Heart right ventricle (tissue), 16 donors: ENCODE results near the gene CHCHD3. TPM values are rescaled to one million over a fixed set of nuclear protein-coding genes. Genes with fewer than 3 reads are reported as not detected.

Experiments
- ATAC-seq, 8 donors: fragments of 200-7000 bp; cut with Tn5 transposase; one replicate each; pipeline ENCODE4 v1.9.1; 2020; ENCODE audit warnings: mild to moderate bottlenecking in 8 of 8, moderate library complexity in 8 of 8, moderate number of reproducible peaks in 1 of 8
- DNase-seq, 2 donors: peaks; one replicate each; pipeline ENCODE4 v3.0.0-alpha.2; 2020
- H3K27ac ChIP-seq, 10 donors: fragments of 200-600 bp; sonication (generic) in 2 of 10; one replicate each; pipeline versions ENCODE4 v1.5.0 to v1.8.0; 2020 to 2022; ENCODE audit warnings: mild to moderate bottlenecking in 3 of 10
- H3K27me3 ChIP-seq, 7 donors: fragments of 200-600 bp; one replicate each; pipeline ENCODE4 v1.8.0; 2021 to 2022; ENCODE audit warnings: mild to moderate bottlenecking in 2 of 7
- H3K36me3 ChIP-seq, 9 donors: fragments of 200-600 bp; sonication (generic) in 1 of 9; one replicate each; pipeline versions ENCODE4 v1.5.0 to v1.8.0; 2020 to 2022; ENCODE audit warnings: mild to moderate bottlenecking in 2 of 9
- H3K4me1 ChIP-seq, 9 donors: fragments of 200-600 bp; sonication (generic) in 1 of 9; one replicate each; pipeline versions ENCODE4 v1.5.0 to v1.8.0; 2020 to 2022; ENCODE audit warnings: mild to moderate bottlenecking in 4 of 9
- H3K4me3 ChIP-seq, 10 donors: fragments of 200-600 bp; sonication (generic) in 2 of 10; one replicate each; pipeline versions ENCODE4 v1.5.0 to v1.8.0; 2020 to 2022; ENCODE audit warnings: mild to moderate bottlenecking in 7 of 10, moderate library complexity in 2 of 10
- H3K9me3 ChIP-seq, 11 donors: fragments of 200-600 bp in 10 of 11; sonication (generic) in 2 of 11; one replicate each; pipeline versions ENCODE4 v1.5.0 to v1.8.0; 2013 to 2022; ENCODE audit warnings: mild to moderate bottlenecking in 2 of 11, control low read depth in 1 of 11, moderate library complexity in 1 of 11
- WGBS, 2 donors: extraction: QIAGEN DNeasy Blood & Tissue Kit; methylation state at CpG; one replicate each; pipeline ENCODE4 v1.1.7; 2013; ENCODE audit warnings: inconsistent platforms in 1 of 2; 5-methylcytosine and 5-hydroxymethylcytosine counted together
- intact Hi-C, 10 donors: fragments of 100-400 bp; cut with DNase I; formaldehyde crosslinking; loops; one replicate each; pipeline versions ENCODE4 v1.11.1 to v1.14.2; 2022
- polyA plus RNA-seq, 2 donors: library from polyadenylated mRNA; stranded (reverse); fragments of 200-250 nt; gene quantifications; one replicate each; pipeline ENCODE4 v1.2.3, GENCODE V29; 2013
- total RNA-seq, 10 donors: library from RNA; stranded (reverse); fragmentation: NEBNext Ultra II Directional in 3 of 10; extraction: Animal tissue kit (Norgen Biotek cat#: 25700) in 3 of 10; gene quantifications; one replicate each; pipeline versions ENCODE4 v1.2.1 to v1.2.4, GENCODE V29; 2021 to 2023
- TF ChIP-seq, protein P1 (sequence below), 9 donors: fragments of 200-600 bp; sonication (generic) in 2 of 9; IDR thresholded peaks; one replicate each; pipeline versions ENCODE4 v1.5.0 to v1.8.0; 2021 to 2022; ENCODE audit warnings: antibody characterized with exemption in 9 of 9, mild to moderate bottlenecking in 5 of 9, moderate library complexity in 1 of 9
- donor health status: Arrhythmogenic right ventricular cardiomyopathy.
- donor health status: ischemic (EF 13 %, LVEDD 7.1; RV severe dilation, severe dysfunction).
- donor health status: healthy with polysubstance abuse.
- donor health status: DM: no; HTN: yes; CAD: no.
- donor health status: DM: no; HTN: no; CAD: no.
- donor health status: ischemic (EF 25% LVEDD 6.9; RV normal size, moderate dysfunction).
- donor health status: ischemic (EF 25% LVEDD 5.7; RV mildly dilated, moderate dysfunction).
- donor health status: healthy.
- donor health status: DM: yes; HTN: yes; CAD: no.
- donor health status: Ischemic cardiomyopathy.
- donor health status: ischemic (EF 35%, LVEDD 5.7; RV mildly dilated, moderate dysfunction).
- donor health status: nonischemic (EF 11% LVEDD 7.7; RV severe dilation, severe dysfunction).
- donor health status: DM: yes; HTN: yes; CAD: no.
- donor health status: PGD.
- donor health status: ischemic (EF 29% LVEDD 5.4; RV normal size, mild dysfunction).
- donor health status: nonischemic (EF 23%, LVEDD 6.1; RV moderate dilation, normal function).

The CHCHD3 gene
- total and polyA plus RNA-seq, 12 donors, result 42.6 to 215 (median 185) TPM

DNA sequence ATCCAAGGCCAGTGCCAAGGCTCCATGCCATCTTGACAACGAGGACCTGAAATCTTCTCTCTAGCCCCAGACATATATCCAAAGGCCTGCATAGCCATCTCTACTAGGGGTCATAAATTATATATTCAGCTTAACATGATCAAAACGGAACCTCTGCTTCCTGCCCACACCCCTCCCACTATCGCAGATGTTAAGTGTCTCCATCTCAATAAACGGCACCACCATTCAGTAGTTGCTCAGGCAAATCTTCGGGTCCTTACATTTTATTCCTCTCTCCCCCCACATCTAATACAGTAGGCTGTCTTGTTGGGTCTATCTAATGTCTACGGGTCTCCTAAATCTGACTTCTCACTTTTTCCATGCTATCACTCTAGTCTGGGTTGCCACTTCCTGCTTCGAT, 304.5 kb downstream of the CHCHD3 start:
- H3K4me1 ChIP-seq, result no peaks in the 10 kb centered on the region
- ATAC-seq (no peak), DNase-seq (no peak)
- intact Hi-C loops, result no loop called here
- TF ChIP-seq, protein P1, sequence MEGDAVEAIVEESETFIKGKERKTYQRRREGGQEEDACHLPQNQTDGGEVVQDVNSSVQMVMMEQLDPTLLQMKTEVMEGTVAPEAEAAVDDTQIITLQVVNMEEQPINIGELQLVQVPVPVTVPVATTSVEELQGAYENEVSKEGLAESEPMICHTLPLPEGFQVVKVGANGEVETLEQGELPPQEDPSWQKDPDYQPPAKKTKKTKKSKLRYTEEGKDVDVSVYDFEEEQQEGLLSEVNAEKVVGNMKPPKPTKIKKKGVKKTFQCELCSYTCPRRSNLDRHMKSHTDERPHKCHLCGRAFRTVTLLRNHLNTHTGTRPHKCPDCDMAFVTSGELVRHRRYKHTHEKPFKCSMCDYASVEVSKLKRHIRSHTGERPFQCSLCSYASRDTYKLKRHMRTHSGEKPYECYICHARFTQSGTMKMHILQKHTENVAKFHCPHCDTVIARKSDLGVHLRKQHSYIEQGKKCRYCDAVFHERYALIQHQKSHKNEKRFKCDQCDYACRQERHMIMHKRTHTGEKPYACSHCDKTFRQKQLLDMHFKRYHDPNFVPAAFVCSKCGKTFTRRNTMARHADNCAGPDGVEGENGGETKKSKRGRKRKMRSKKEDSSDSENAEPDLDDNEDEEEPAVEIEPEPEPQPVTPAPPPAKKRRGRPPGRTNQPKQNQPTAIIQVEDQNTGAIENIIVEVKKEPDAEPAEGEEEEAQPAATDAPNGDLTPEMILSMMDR (IDR thresholded peaks at IDR 0.05), result no peak
- no peaks in the 10 kb centered on the region for H3K27me3 ChIP-seq
- H3K36me3 ChIP-seq, result no peaks in the 10 kb centered on the region
- no peak overlapping the region for H3K27ac ChIP-seq
- no peak overlapping the region for H3K4me3 ChIP-seq
- no peaks in the 10 kb centered on the region for H3K9me3 ChIP-seq
- 77 to 86% methylated on average over 7 of the region's 7 CpGs for WGBS, 2 donors

GRCh38 chr7:132776048-132776620, 305.8 kb downstream of the CHCHD3 start:
- TF ChIP-seq, protein P1 (IDR thresholded peaks at IDR 0.05), result no peak
- no peaks in the 10 kb centered on the region for H3K27me3 ChIP-seq
- H3K9me3 ChIP-seq, result no peaks in the 10 kb centered on the region
- H3K4me3 ChIP-seq, result no peak overlapping the region
- no peaks in the 10 kb centered on the region for H3K36me3 ChIP-seq
- WGBS, 2 donors, result 74 to 82% methylated on average over 5 of the region's 5 CpGs
- intact Hi-C loops, result no loop called here
- H3K27ac ChIP-seq, result no peak overlapping the region
- DNase-seq (no peak), ATAC-seq (no peak)
- H3K4me1 ChIP-seq, result no peaks in the 10 kb centered on the region

DNA sequence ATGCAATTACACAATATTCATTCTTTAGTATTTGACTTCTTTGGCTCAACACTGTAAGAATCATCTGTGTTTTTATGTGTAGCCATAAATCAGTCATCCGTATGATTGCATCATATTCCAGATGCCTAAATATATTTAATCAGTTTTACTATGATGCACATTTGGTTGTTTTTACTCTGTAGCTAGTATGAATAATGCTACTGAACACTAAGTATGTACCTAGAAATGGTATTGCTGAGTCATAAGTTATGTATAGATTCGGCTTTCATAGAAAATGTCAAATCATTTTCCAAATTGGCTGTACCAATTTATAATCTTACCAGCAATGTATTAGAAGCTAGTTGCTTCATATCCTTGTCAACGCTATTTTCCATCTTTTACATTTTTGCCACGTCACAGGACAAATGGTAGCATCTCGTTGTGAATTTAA, 308.3 kb downstream of the CHCHD3 start:
- DNase-seq (no peak), ATAC-seq (no peak)
- Histone ChIP-seq H3K9me3 (peaks cover 0 to 18% (median 6%) of the 10 kb centered on the region in 11 donors), H3K27ac (no peak overlapping the region), H3K27me3 (no peaks in the 10 kb centered on the region), H3K4me1 (no peaks in the 10 kb centered on the region), H3K36me3 (no peaks in the 10 kb centered on the region), H3K4me3 (no peak overlapping the region)
- TF ChIP-seq, protein P1 (IDR thresholded peaks at IDR 0.05), result no peak
- 82 to 85% methylated on average over 5 of the region's 5 CpGs for WGBS, 2 donors
- intact Hi-C loops, result no loop called here

DNA sequence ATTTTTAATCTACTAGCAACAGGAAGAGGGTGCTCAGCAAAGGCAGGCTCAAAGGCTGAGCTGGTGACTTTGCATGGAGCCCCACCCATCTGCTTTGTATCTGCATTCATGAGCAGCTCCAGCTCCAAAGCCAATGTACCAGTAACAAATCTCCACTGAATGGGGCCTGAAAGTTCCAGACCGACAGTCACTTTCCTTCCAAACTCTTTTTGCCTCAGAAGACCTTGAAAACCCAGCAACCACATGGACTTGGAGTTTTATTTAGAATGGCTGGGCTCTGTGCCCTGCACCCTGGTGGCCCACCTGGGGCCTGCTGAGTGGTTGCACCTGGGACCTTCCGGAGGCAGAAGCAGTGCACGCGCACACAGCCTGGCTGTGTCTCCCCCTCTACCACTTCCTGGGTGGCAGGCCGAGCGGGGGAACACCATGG, 310.6 kb downstream of the CHCHD3 start:
- Histone ChIP-seq H3K4me3 (no peak overlapping the region), H3K36me3 (no peaks in the 10 kb centered on the region), H3K4me1 (no peaks in the 10 kb centered on the region), H3K27ac (no peak overlapping the region), H3K9me3 (peaks cover 0 to 18% (median 6%) of the 10 kb centered on the region in 11 donors), H3K27me3 (no peaks in the 10 kb centered on the region)
- 76 to 77% methylated on average over 6 of the region's 6 CpGs for WGBS, 2 donors
- ATAC-seq (no peak), DNase-seq (no peak)
- intact Hi-C loops, result no loop called here
- TF ChIP-seq, protein P1 (IDR thresholded peaks at IDR 0.05), result no peak
